SK-N-SH treated with all-trans-retinoic acid at 6 μM for 48 hours (cell line): ENCODE data around the gene MYO5B.

Experiments used
- ATAC-seq: fragments of 200-7000 bp; cut with Tn5 transposase; 3 replicates; pipeline ENCODE4 v1.9.1; 2020; ENCODE audit warnings: mild to moderate bottlenecking, moderate library complexity
- ARNTL ChIP-seq: fragments of 450-650 bp; formaldehyde crosslinking; IDR thresholded peaks from 2 replicates; pipeline ENCODE4 v1.5.0; 2020; ENCODE audit warnings: low read depth, mild to moderate bottlenecking, moderate library complexity, borderline replicate concordance
- CREB5 ChIP-seq: fragments of 250-450 bp; sonication (Bioruptor Pico); IDR thresholded peaks from 2 replicates; pipeline ENCODE4 v1.5.1; 2020; ENCODE audit warnings: low read depth, mild to moderate bottlenecking, moderate library complexity
- CSDC2 ChIP-seq: fragments of 250-450 bp; sonication (Bioruptor Pico); IDR thresholded peaks from 2 replicates; pipeline ENCODE4 v1.5.0; 2020; ENCODE audit warnings: mild to moderate bottlenecking, moderate library complexity
- CSRNP3 ChIP-seq: fragments of 250-450 bp; sonication (Bioruptor Pico); IDR thresholded peaks from 2 replicates; pipeline ENCODE4 v1.5.1; 2021; ENCODE audit warnings: mild to moderate bottlenecking, moderate library complexity
- GLIS3 ChIP-seq: fragments of 250-450 bp; sonication (Bioruptor Pico); IDR thresholded peaks from 2 replicates; pipeline ENCODE4 v1.5.0; 2020; ENCODE audit warnings: mild to moderate bottlenecking, moderate library complexity
- OSR1 ChIP-seq: fragments of 250-450 bp; sonication (Bioruptor Pico); IDR thresholded peaks from 2 replicates; pipeline ENCODE4 v1.8.0; 2022; ENCODE audit warnings: moderate library complexity, mild to moderate bottlenecking, inconsistent platforms
- POU6F1 ChIP-seq: fragments of 250-450 bp; sonication (Bioruptor Pico); IDR thresholded peaks from 2 replicates; pipeline ENCODE4 v1.8.0; 2021; ENCODE audit warnings: low read depth, mild to moderate bottlenecking, moderate library complexity, borderline replicate concordance
- PPARA ChIP-seq: fragments of 250-450 bp; sonication (Bioruptor Pico); IDR thresholded peaks from 2 replicates; pipeline ENCODE4 v1.5.0; 2020; ENCODE audit warnings: mild to moderate bottlenecking, borderline replicate concordance
- RARB ChIP-seq: fragments of 250-450 bp; sonication (Bioruptor Pico); IDR thresholded peaks from 2 replicates; pipeline ENCODE4 v1.8.0; 2021; ENCODE audit warnings: mild to moderate bottlenecking, moderate library complexity
- SNAI2 ChIP-seq: fragments of 250-450 bp; sonication (Bioruptor Pico); IDR thresholded peaks from 2 replicates; pipeline ENCODE4 v1.5.0; 2020; ENCODE audit warnings: mild to moderate bottlenecking, moderate library complexity
- TOX ChIP-seq: fragments of 250-450 bp; sonication (Bioruptor Pico); IDR thresholded peaks from 2 replicates; pipeline ENCODE4 v1.8.0; 2021; ENCODE audit warnings: mild to moderate bottlenecking, moderate library complexity, borderline replicate concordance
- TSHZ2 ChIP-seq: fragments of 250-450 bp; sonication (Bioruptor Pico); IDR thresholded peaks from 2 replicates; pipeline ENCODE4 v1.5.0; 2020; ENCODE audit warnings: mild to moderate bottlenecking, moderate library complexity
- ZC3H10 ChIP-seq: fragments of 250-450 bp; sonication (Bioruptor Pico); IDR thresholded peaks from 2 replicates; pipeline ENCODE4 v1.5.1; 2021; ENCODE audit warnings: mild to moderate bottlenecking, moderate library complexity
- ZFP3 ChIP-seq: fragments of 250-450 bp; sonication (Bioruptor Pico); IDR thresholded peaks from 2 replicates; pipeline ENCODE4 v1.5.0; 2020; ENCODE audit warnings: mild to moderate bottlenecking, moderate library complexity
- ZFP30 ChIP-seq: fragments of 450-650 bp; formaldehyde crosslinking; IDR thresholded peaks from 2 replicates; pipeline ENCODE4 v1.5.0; 2022; ENCODE audit warnings: mild to moderate bottlenecking, moderate library complexity
- ZNF565 ChIP-seq: fragments of 450-650 bp; formaldehyde crosslinking; conservative IDR thresholded peaks from 2 replicates; pipeline ENCODE4 v1.5.0; 2020; ENCODE audit warnings: low read depth, mild to moderate bottlenecking, moderate library complexity
- ZNF70 ChIP-seq: fragments of 450-650 bp; formaldehyde crosslinking; IDR thresholded peaks from 2 replicates; pipeline ENCODE4 v1.5.0; 2020; ENCODE audit warnings: mild to moderate bottlenecking, moderate library complexity
- ZNF8 ChIP-seq: fragments of 450-650 bp; formaldehyde crosslinking; IDR thresholded peaks from 2 replicates; pipeline ENCODE4 v1.5.0; 2020; ENCODE audit warnings: mild to moderate bottlenecking, moderate library complexity

Gene MYO5B

GRCh38 chr18:50080316-50080715, 114.6 kb downstream of the MYO5B start:
- ATAC-seq = no peak
- no peak for TF ChIP-seq ZC3H10 (CRISPR knock-in tag)
- TF ChIP-seq SNAI2 (CRISPR knock-in tag) = no peak
- no peak for TF ChIP-seq TOX (CRISPR knock-in tag)
- TF ChIP-seq ZFP30 (CRISPR knock-in tag) = no peak
- no peak for TF ChIP-seq PPARA (CRISPR knock-in tag)
- no peak for TF ChIP-seq ZFP3 (CRISPR knock-in tag)
- no peak for TF ChIP-seq ARNTL (CRISPR knock-in tag)
- TF ChIP-seq CSRNP3 (CRISPR knock-in tag) = no peak
- no peak for TF ChIP-seq GLIS3
- TF ChIP-seq OSR1 (CRISPR knock-in tag) = no peak
- no peak for TF ChIP-seq POU6F1 (CRISPR knock-in tag)
- no peak for TF ChIP-seq ZNF8 (CRISPR knock-in tag)
- TF ChIP-seq ZNF565 (CRISPR knock-in tag) = no peak
- no peak for TF ChIP-seq TSHZ2
- no peak for TF ChIP-seq CSDC2 (CRISPR knock-in tag)
- no peak for TF ChIP-seq ZNF70 (CRISPR knock-in tag)

GRCh38 chr18:50079571-50080295, 115.2 kb downstream of the MYO5B start:
- TF ChIP-seq TOX (CRISPR knock-in tag) (no peak), ZNF70 (CRISPR knock-in tag) (no peak), POU6F1 (CRISPR knock-in tag) (no peak), OSR1 (CRISPR knock-in tag) (no peak), ZFP30 (CRISPR knock-in tag) (no peak), SNAI2 (CRISPR knock-in tag) (no peak), CSDC2 (CRISPR knock-in tag) (no peak), PPARA (CRISPR knock-in tag) (no peak), CREB5 (no peak), RARB (CRISPR knock-in tag) (no peak), TSHZ2 (no peak), CSRNP3 (CRISPR knock-in tag) (no peak)

More at GRCh38 chr18:50079571-50080295, 115.2 kb downstream of the MYO5B start:
- no peak for ATAC-seq
